Measurements from ENCODE around the gene MORN5. TPM values are rescaled to one million over a fixed set of nuclear protein-coding genes. Genes with fewer than 3 reads are reported as not detected.

The MORN5 gene
- total RNA-seq, 2 donors from 2014 or later, result 0.81 TPM; not detected in 1

DNA sequence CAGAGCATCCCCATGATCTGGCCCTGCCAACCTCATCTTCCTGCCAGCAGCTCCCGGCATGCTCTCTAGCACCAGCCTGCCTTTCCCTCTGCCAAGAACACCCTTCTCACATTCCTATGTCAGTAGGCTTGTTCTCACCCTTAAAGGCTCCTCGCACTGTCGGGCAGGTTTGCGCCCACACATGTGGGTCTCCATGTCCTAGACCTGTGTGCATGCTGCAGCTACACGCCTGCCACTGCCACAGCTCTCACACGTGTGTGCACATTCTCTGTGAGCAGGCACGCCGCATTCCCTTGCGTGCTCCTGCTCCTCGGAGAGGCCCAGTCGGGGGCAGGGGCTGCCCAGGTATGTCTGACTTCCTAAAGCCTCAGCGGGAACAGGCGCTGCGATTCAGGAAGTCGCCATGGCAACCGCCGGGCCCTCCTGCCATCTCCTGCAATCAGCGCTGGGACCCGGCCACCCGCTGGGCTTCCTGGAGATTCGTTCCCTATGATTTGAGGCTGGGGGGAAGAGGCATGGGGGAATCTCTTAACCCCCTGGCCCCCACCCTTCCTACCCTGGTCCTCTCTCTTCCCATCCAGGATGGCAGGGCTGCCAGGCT lies 28.2 kb upstream of the MORN5 start:
- peaks cover 29% of the 10 kb centered on the region for H3K4me1 Mint-ChIP-seq
- H3K27me3 Mint-ChIP-seq (ENCODE audit: insufficient read depth), result peaks cover 32% of the 10 kb centered on the region

DNA sequence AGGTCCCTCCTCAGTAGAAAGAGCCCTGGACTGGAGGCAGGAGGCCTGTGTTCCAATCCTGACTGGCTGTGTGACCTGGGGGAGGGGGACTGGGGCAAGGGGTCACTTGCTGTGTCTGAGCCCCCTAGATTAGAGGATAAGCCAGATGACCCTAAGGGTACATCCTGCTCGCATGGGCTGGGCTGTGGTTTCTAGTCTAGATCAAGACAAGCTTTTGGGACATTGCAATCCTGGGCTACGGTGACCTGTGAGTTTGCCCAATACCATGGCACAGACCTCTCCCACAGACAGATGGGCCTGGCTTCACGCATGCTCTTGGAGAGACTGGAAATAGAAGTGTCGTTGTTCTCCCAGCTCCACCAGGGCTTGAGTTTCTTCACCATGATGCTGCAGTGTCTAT lies 27.2 kb upstream of the MORN5 start:
- peaks cover 27% of the 10 kb centered on the region for H3K4me1 Mint-ChIP-seq
- no peak for DNase-seq
- H3K36me3 ChIP-seq (ENCODE audit: control insufficient read depth, insufficient read depth, low read length), result no peaks in the 10 kb centered on the region
- WGBS, 2 experiments (ENCODE audit: insufficient coverage in 1 of 2, insufficient read length in 1 of 2), result 95 to 96% methylated on average over 3 to 4 of the region's 4 CpGs
- no peak overlapping the region for H3K9ac ChIP-seq (ENCODE audit: extremely low read depth, low read length, poor library complexity, severe bottlenecking)
- no peak overlapping the region for H3K27ac Mint-ChIP-seq
- peaks cover 23% of the 10 kb centered on the region for H3K27me3 Mint-ChIP-seq (ENCODE audit: insufficient read depth)
- no peak overlapping the region for H3K27ac ChIP-seq (ENCODE audit: low read depth, low read length)
- no peak overlapping the region for H3K4me3 Mint-ChIP-seq
- no peaks in the 10 kb centered on the region for H3K9me3 ChIP-seq (ENCODE audit: control insufficient read depth, low read length)
- peaks cover 4% of the 10 kb centered on the region for H3K27me3 ChIP-seq (ENCODE audit: control insufficient read depth, insufficient read depth, low read length, poor library complexity, severe bottlenecking)
- H3K9me3 Mint-ChIP-seq, result no peaks in the 10 kb centered on the region
- no peak overlapping the region for H3K4me3 ChIP-seq (ENCODE audit: low read length)
- H3K4me1 ChIP-seq (ENCODE audit: control insufficient read depth, insufficient read depth, low read length), result peaks cover 9% of the 10 kb centered on the region
- H3K36me3 Mint-ChIP-seq (ENCODE audit: low read depth), result no peaks in the 10 kb centered on the region
- TF ChIP-seq, protein P1, sequence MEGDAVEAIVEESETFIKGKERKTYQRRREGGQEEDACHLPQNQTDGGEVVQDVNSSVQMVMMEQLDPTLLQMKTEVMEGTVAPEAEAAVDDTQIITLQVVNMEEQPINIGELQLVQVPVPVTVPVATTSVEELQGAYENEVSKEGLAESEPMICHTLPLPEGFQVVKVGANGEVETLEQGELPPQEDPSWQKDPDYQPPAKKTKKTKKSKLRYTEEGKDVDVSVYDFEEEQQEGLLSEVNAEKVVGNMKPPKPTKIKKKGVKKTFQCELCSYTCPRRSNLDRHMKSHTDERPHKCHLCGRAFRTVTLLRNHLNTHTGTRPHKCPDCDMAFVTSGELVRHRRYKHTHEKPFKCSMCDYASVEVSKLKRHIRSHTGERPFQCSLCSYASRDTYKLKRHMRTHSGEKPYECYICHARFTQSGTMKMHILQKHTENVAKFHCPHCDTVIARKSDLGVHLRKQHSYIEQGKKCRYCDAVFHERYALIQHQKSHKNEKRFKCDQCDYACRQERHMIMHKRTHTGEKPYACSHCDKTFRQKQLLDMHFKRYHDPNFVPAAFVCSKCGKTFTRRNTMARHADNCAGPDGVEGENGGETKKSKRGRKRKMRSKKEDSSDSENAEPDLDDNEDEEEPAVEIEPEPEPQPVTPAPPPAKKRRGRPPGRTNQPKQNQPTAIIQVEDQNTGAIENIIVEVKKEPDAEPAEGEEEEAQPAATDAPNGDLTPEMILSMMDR (conservative IDR thresholded peaks at IDR 0.05), result no peak

More for the DNA sequence above, 28.2 kb upstream of the MORN5 start:
- Histone ChIP-seq H3K4me1 (ENCODE audit: control insufficient read depth, insufficient read depth, low read length) (peaks cover 9% of the 10 kb centered on the region), H3K36me3 (ENCODE audit: control insufficient read depth, insufficient read depth, low read length) (no peaks in the 10 kb centered on the region), H3K4me3 (ENCODE audit: low read length) (no peak overlapping the region), H3K9ac (ENCODE audit: extremely low read depth, low read length, poor library complexity, severe bottlenecking) (no peak overlapping the region), H3K27me3 (ENCODE audit: control insufficient read depth, insufficient read depth, low read length, poor library complexity, severe bottlenecking) (peaks cover 14% of the 10 kb centered on the region), H3K27ac (ENCODE audit: low read depth, low read length) (no peak overlapping the region), H3K9me3 (ENCODE audit: control insufficient read depth, low read length) (no peaks in the 10 kb centered on the region)
- peak overlapping the region; percentile 80 for H3K27ac Mint-ChIP-seq
- H3K36me3 Mint-ChIP-seq (ENCODE audit: low read depth), result no peaks in the 10 kb centered on the region
- TF ChIP-seq, protein P1 (conservative IDR thresholded peaks at IDR 0.05), result no peak
- peak overlapping the region; percentile 19 for H3K4me3 Mint-ChIP-seq
- H3K9me3 Mint-ChIP-seq, result no peaks in the 10 kb centered on the region
- peak; percentile 93 for DNase-seq
- WGBS, 2 experiments (ENCODE audit: insufficient coverage in 1 of 2, insufficient read length in 1 of 2), result 32 to 38% methylated on average over 10 to 21 of the region's 21 CpGs

DNA sequence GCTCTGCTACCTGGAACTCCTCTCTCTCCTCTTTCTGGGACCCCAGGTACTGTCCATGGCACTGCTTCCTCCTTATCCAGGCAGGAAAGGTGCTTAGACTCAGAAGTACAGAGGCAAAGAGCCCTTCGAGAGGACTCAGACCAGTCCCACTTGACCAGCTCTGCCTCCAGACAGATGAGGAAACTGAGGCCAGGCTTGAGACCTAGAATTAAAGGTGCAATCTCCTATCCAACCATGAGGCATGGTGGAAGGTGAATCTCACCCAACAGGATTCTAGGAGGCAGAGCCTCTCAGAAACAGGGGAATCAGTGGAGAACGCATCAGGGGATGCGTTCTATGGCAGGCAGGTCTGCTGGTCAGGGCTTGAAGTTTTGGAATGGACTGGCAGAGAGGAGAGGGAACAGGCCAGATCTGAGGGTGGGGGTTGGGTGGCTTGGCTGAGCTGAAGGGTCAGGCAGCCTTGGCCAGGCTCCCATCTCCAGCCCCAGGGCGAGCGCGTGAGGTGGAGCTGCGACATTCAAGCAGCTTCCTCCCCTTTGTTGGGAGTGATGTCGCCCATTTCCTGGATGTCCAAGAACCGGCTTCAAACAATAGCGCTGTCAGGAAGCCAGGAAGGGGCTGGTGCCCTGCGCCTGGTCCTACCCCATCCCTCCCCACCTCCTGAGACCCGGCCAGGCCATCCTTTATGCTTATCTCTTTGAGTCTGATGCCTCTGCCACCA lies 26.3 kb upstream of the MORN5 start:
- Histone ChIP-seq H3K4me3 (ENCODE audit: low read length) (no peak overlapping the region), H3K4me1 (ENCODE audit: control insufficient read depth, insufficient read depth, low read length) (peaks cover 9% of the 10 kb centered on the region), H3K27ac (ENCODE audit: low read depth, low read length) (no peak overlapping the region), H3K9ac (ENCODE audit: extremely low read depth, low read length, poor library complexity, severe bottlenecking) (no peak overlapping the region), H3K9me3 (ENCODE audit: control insufficient read depth, low read length) (no peaks in the 10 kb centered on the region), H3K36me3 (ENCODE audit: control insufficient read depth, insufficient read depth, low read length) (no peaks in the 10 kb centered on the region), H3K27me3 (ENCODE audit: control insufficient read depth, insufficient read depth, low read length, poor library complexity, severe bottlenecking) (no peaks in the 10 kb centered on the region)
- DNase-seq, result no peak
- TF ChIP-seq, protein P1 (conservative IDR thresholded peaks at IDR 0.05), result no peak
- H3K9me3 Mint-ChIP-seq, result no peaks in the 10 kb centered on the region
- no peak overlapping the region for H3K4me3 Mint-ChIP-seq
- 75 to 78% methylated on average over 8 to 12 of the region's 12 CpGs for WGBS, 2 experiments (ENCODE audit: insufficient coverage in 1 of 2, insufficient read length in 1 of 2)
- H3K27ac Mint-ChIP-seq, result no peak overlapping the region
- peaks cover 28% of the 10 kb centered on the region for H3K4me1 Mint-ChIP-seq
- no peaks in the 10 kb centered on the region for H3K36me3 Mint-ChIP-seq (ENCODE audit: low read depth)
- H3K27me3 Mint-ChIP-seq (ENCODE audit: insufficient read depth), result peaks cover 20% of the 10 kb centered on the region

Data from endodermal cell (in vitro differentiated cells).